DLD1 (cell line): Measurements from ENCODE around the gene TMEM186.
"Not testable (repeated sequence)": the region's sequence is repeated elsewhere in the genome, so short reads cannot be mapped to it uniquely, and the experiment has no call there.

Experiments used
- in situ Hi-C: cut with HindIII; loops from 2 replicates; pipeline ENCODE4 v1.10.0; 2017; ENCODE audit warnings: low sequenced_read_pairs

The TMEM186 gene

DNA sequence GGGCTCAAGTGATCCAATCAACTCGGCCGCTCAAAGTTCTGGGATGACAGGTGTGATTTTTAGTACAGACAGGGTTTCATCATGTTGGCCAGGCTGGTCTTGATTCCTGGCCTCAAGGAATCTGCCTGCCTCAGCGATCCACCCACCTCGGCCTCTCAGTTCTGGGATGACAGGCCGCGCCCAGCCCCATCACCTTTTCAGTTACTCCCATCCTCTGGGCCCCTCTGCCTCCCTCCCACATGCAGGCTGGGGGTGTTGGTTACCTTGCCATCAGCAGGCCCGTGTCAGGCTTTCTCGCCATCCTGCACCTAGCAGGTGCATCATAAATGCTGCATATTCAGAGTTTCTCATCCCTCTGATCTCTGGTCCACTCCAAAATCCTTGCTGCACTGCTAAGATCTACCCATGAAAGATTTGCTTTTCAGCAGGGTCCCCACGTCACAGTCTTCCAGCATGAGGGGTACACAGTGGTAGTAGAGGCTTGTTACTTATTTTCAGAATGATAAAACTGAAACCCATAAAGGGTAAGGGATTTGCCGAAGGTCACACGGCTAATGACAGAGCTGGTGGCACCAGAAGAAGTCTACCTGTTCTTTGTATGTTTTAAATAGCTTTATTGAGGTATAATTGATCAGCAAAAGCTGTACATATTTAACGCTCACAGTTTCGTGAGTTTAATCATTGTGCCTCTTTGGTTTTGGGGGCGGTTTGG, 16.8 kb upstream of the TMEM186 start:
- in situ Hi-C loops = loop anchor here (25.0 kb wide), 1 partner anchor 177 kb away; no protein-coding TSS in a partner anchor

DNA sequence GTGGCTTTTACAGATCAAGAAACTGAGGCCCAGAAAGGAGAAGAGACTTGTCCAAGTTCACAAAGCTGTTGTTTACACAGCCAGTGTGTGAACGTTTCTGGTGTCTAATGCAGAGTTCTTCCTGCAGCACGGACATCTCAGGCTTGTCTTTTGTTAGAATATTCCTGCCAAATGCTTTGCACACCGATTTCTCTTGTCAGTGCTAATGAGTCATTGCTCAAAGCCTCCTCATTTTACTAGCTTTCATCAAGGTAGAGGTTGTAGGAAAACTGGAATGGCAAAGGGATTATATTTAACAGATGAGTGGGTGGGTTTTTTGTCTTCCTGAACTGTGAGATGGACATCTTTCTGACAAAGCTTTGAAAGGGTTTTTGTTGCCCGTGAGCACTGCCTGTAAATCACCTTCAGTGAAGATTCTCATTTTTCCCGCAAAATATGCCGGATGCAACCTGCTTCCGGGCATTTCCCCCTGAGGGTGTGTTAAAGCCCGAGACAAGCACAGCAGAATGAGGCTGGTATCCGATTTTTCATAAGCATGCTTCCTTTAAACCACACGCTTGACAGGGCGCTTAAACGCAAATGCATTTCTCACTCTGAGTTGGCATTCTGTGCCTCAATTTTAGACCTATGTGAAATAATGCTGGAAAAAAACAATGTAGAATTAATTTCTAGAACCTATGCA, 14.9 kb upstream of the TMEM186 start:
- in situ Hi-C loops = loop anchor here (25.0 kb wide), 1 partner anchor 175 kb away; no protein-coding TSS in a partner anchor

DNA sequence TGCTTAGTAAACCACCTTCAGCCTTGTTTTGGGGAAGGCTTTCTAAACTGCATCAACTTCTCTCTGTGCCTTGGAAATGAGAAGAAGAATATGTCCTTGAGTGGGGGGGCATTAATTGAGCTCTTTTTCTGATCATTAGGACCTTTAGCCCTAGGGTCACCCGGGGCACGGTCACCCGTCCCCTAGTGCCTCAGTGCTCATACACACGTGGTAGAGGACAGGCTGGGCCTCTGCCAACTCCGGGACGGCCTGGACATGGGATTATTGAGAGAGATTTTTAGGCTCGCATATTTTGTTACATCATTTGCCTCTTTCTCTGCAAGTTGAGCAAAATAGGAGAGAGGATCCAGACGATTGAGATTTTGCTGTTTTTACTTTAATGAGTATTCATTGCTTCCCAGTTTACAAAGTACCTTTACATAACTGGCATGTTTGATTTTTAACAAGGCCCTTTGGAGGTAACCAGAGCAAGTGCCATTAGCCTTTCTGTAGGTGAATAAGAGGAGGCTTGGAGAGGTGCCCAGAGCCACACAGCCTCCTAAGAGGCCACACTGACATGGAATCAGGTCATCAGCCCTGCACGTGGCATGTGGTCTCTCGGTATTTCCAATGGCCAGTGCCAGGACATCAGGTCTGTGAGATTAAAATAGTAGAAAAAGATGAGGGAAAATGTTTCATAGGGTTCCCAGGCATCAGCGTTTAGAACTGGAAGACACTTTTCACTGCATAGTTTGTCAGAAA, 11.3 kb upstream of the TMEM186 start:
- in situ Hi-C loops = loop anchor here (25.0 kb wide), 1 partner anchor 171 kb away; no protein-coding TSS in a partner anchor

DNA sequence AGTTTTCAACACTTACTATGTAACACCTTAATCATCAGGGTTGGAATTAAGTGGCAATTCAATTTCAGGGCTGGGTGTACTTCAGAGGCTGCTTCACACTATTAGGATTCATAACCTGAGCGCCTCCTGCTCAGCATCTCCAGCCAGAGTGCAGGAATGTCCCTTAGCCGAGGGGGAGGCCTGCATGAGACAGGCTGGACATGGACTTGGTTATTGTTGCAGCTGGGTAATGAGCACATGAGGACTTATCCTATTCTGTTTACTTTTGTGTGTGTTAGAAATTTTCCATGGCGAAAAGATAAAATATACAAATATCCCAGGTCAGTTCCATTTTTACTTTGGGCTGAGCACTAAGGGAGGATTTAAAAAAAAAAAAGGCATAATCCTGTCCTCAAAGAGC, 10.6 kb upstream of the TMEM186 start:
- in situ Hi-C loops = loop anchor here (25.0 kb wide), 1 partner anchor 171 kb away; no protein-coding TSS in a partner anchor

DNA sequence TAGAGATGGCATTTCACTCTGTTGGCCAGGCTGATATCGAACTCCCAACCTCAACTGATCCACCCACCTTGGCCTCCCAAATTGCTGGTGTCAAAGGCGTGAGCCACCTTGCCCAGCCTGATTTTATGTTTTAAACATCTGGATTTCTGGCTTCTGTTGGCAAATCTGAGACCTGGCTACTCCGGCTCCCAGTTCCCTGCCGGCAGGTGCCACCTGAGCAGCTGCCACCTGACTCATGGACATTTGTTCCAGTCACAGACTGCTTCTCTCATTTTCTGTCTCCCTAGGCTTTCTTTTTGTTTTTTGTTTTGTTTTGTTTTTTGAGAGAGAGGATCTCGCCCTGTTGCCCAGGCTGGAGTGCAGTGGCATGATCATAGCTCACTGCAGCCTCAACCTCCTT, 9.8 kb upstream of the TMEM186 start:
- in situ Hi-C loops = loop anchor here (25.0 kb wide), 1 partner anchor 170 kb away; no protein-coding TSS in a partner anchor

DNA sequence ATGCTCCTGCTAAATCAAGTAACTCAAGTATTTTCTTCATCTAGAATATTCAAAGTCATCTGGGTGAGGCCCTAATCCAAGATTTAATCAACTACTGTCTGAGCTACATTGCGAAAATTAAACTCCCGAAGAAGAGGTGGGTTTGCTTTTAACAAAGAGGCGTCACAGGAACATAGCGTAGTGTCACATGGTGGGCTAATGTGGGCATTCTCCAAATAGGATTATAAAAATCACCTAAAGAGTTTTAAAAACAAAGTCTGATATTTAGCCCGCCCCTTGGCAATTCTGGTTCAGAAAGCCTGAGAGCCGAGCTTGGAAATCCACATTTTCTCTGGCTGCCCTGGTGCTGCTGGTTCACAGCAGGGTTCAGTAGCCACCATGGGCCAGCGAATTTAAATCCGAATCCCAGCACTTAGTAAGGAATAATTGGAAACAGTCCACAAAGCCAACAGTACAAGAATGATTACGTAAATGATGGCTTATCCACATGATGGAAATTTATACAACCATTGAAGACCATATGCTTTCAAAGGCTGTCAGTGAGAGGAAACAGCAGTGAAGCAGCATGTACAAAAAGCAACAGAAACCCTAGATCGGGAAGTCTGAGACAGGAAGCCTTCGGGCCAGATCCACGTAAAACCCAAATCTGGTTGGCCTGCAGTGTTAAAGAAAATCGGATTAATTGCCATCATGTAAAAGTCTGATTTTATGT, 9.0 kb upstream of the TMEM186 start:
- in situ Hi-C loops = loop anchor here (25.0 kb wide), 1 partner anchor 169 kb away; no protein-coding TSS in a partner anchor

DNA sequence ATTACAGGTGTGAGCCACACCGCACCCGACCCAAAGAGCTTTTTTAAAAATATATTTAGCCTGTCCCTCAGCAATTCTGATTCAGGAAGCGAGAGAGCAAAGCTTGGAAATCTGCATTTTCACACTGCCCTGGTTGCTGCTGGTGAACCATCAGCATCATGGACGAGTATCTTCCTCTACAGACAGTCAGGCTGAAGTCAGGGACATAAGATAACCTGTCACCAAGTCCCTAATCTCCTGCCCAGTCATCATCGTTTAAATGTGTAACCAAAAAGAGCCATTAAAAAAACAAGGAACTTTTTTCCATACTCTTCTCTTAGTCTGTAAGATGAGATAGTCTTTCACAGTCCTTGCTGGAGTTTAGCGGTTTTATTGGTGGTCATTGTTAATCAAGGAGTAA, 6.9 kb upstream of the TMEM186 start:
- in situ Hi-C loops = loop anchor here (25.0 kb wide), 1 partner anchor 167 kb away; no protein-coding TSS in a partner anchor

DNA sequence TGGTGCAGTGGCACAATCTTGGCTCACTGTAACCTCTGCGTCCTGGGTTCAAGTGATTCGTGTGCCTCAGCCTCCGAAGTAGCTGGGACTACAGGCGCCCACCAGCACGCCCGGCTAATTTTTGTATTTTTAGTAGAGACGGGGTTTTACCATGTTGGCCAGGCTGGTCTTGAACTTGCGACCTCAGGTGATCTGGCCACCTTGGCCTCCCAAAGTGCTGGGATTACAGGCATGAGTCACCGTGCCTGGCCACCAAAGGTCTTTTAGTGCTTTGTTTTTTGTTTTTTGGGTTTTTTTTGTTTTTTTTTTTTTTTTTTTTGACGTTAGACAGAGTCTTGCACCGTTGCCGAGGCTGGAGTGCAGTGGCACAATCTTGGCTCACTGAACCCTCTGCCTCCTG, 6.3 kb upstream of the TMEM186 start:
- in situ Hi-C loops = loop anchor here (25.0 kb wide), 1 partner anchor 166 kb away; no protein-coding TSS in a partner anchor

DNA sequence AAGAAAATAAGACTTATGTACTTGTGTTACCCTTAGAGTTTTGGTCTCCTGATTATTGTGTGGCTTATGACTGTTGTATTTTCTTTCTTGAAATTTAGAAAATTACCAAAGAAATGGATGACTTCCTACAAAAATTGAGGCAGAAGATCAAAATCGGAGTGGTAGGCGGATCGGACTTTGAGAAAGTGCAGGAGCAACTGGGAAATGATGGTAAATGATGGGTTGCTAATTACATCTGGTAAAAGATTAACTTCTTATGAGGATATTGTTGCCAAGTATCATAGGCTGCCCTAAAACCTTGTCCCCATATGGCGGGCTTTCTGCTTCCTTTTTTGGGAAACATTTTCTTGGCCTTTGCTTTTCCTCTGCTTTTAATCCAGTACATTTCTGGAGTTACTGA, 4.3 kb upstream of the TMEM186 start:
- in situ Hi-C loops = loop anchor here (25.0 kb wide), 1 partner anchor 164 kb away; no protein-coding TSS in a partner anchor

DNA sequence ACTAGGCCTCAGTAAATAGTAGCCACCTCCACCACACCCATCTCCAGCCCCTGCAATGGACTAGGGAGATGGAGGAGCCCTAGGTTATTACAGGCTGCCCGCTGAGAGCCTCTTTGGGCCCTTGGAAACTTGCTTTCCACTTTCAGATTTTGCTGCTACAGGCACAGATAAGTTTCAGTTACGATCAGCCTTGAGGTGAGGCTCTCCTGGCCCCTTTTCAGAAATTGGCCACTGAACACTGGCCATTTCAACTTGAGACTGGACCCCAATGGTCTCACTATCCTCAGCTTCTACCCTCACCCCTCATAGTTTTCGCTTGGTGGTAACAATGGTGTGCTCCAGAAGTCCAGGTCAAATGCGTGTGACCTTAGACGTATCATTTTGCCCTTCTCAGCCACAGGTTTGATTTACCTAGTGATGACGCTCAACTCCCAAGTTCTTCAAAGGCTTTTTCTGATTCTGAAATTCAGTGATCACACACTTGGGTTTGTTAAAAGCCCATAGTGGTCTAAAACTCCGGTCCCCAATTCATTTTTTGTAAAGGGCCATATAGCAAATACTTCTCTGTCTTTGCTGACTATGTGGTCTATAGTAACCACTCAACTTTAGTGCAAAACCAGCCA, 1.2 kb upstream of the TMEM186 start:
- in situ Hi-C loops = no loop called here

DNA sequence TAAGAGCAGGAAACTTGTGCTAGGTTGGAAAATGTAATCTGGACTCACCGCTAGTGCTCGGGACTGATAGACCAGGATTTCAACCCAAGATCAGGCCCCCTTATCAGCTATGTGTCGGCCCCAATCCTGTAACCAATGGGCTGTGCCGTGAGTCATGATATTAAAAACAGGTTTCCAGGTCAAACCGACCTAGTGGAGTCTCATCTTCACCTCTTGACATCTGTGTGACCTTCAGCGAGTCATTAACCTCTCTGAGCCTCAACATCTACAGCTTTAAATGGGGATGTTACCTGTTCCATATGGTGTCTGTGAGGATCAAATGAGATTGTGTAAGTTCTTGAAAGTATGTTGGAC, 712 bp upstream of the TMEM186 start:
- in situ Hi-C loops = no loop called here

DNA sequence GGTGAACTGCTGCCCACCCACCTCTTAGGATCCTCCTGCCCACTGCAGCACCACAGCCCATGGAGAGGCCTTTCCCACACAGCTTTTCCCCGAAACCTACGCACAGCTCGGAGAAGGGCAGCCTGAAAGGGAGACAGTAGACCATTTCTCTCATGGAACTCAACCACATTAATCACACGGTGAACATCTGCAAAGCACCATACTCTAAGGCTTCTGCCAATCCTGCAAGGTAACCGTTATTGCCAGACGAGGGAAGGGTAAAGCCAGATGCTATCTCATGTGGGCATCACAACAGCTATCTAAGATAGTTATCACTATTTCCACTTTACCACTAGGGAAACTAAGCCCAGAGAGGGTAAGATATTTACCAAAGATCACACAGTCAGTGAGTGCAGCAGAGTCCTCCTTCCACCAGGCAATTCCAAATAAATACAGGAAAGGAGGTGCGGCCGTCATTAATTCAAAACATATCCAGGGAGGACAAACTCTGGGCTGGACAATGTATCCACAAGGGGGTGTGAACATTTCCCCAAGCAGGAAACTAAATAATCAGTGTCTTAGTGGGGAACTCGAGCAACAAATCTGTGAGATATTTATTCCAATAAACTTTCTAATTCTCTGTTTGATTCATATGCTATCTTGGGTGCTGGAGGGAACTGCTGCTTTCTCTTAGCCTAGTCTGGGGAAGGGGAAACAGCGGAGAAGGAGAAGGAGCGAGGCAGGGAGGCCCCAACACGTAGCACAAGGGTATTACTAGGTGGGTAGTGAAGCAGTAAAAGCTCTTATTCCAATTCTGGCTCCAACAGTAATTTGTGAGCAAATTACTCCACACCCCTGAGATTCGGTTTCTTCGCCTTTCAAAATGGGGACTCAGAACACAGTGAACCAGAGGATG, 723 bp downstream of the TMEM186 start:
- in situ Hi-C loops = no loop called here

DNA sequence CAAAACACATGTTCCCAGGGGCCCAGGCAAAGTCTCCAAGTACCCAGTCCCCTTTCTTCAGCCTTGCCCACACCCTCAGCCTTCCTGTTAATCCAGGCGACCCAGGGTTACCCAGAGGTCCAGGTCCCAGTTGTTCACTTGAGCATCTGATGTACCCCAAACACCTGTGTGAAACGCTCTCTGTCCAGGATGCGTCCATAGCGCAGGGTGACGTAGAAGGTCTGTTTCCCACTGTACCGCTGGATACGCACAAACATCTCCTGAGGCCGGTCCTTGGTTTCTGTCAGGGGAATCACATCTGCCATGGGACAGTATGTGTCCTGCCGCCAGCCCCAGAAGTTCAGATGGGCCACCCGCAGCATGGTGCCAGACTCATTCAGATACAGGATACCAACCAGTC, 1.6 kb downstream of the TMEM186 start:
- in situ Hi-C loops = no loop called here

DNA sequence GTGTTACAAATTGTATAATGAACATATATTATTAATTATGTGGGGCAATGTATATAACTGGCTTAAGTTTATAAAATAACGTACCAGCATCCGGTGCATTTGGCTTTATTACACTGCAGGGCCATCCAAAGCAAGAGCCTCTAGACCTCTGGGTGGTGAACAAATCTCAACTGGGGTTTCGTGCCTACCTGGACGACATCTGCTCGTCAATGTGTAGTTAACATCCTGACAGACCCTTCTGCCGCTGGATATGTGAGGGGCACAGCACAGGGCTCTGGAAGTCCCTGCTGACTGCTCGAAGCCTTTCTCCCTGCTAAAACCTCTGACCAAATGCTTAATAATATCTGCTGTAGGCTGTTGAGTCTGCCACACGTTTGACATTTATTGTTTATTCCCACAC, 2.3 kb downstream of the TMEM186 start:
- in situ Hi-C loops = no loop called here

DNA sequence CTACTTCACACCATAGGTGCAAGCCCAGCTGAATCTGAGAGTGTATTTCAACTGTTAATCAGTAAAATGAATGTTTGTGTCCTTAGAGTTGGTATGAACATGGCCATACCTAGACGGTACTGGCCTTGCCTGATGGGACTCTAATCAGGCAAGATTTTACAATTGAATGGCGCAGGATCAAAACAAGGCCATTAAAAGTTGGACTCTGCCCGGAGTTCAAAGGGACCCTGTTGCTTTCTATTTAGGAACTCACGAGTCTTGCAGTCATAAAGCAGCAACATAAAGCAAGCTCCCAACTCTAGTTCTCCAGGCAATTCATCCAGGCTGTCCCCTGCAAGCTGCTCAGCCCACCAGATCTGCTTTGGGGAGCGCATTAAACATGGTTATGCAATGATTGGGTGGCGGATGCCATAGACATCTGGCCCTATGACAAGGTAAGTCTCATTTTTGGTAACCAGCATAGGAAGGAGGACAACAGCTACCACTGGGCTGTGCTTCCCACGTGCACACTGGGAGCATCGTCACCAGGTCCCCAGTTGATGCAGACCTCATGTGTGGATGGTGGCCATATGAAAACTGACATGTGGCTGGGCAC, 8.8 kb downstream of the TMEM186 start:
- in situ Hi-C loops = no loop called here

DNA sequence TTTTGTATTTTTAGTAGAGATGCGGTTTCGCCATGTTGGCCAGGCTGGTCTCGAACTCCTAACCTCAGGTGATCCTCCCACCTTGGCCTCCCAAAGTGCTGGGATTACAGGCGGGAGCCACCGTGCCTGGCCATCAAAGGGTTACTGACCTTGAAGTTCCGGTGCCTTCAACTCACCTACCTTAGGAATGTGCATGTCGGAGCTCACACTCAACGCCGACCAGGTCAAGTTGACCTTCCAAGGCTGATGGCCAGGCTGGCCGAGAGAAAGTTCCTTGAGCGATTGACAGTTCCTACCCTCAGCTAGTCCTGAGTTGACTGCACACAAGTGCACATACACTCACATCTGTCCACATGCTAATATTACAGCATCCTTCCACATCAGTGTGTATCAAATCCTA, 11.1 kb downstream of the TMEM186 start:
- in situ Hi-C loops = not testable (repeated sequence)

DNA sequence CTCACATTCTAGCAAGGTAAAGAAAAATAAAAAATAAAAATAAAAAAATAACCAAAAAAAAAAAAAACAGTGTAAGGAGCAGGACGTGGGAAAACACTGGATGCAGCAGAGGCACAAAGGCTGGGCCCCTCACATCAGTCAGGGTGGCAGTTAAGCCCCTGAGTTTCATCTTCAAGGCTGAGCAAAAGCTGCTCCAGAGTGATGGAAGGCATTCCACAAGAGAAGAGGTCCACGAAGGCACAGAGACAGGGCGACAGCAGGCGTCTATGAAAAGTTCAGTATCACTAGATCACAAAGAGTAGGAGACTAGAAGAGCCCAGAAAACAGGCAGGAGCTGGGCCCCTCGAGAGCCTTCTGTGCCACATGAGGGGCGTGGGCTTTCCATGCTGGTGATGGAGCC, 12.0 kb downstream of the TMEM186 start:
- in situ Hi-C loops = no loop called here

DNA sequence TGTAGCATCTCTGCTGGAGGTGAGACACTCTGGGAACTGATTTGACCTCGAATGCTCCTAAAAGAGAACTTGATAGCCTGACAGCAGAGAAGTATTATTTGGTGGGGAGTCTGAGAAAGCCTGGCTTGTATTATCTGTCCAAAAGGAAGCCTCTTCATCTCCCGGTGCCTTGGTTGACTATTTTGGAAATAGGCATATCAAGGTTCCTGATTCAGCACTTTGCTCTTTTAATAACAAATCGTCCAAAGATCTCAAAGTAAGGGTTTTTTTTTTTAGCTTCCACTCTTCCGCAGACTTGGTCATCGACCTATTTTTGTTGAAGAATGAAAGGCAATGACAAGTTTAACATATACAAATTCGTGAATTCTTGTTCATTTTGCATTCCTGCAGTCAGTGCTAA, 14.8 kb downstream of the TMEM186 start:
- in situ Hi-C loops = no loop called here

DNA sequence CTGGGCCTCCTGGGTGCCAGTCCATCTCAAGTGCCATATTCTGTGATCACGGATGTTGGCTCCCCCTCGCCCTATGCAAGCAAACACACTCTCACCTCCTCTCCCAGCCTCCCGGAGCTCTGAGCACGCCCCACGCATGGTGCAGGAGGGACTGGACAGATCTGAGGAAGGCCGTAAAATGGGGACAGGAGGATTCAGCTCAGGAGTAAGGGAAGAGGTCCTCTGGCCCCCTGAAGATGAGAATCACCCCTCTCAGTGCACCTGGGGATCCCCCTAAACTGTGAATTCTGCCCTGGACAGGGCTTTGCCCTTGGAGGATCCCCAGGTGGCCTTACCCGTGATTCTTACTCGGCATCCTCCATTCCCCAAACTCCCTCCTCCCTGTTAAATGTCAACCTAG, 15.6 kb downstream of the TMEM186 start:
- in situ Hi-C loops = no loop called here
